GM21526 (cell line): ENCODE results near the gene SLC9A7.

Source experiments
- ATAC-seq: cut with Tn5 transposase; IDR thresholded peaks from one replicate; pipeline ENCODE4 v1.9.1; 2021; ENCODE audit warnings: moderate library complexity; ENCODE audit not compliant: unreplicated experiment, low FRiP score

Gene SLC9A7

GRCh38 chrX:46577221-46578005, 181.5 kb downstream of the SLC9A7 start:
- ATAC-seq, result no peak

GRCh38 chrX:46576458-46576857, 182.5 kb downstream of the SLC9A7 start:
- ATAC-seq, result no peak

GRCh38 chrX:46575991-46576392, 182.9 kb downstream of the SLC9A7 start:
- no peak for ATAC-seq

DNA sequence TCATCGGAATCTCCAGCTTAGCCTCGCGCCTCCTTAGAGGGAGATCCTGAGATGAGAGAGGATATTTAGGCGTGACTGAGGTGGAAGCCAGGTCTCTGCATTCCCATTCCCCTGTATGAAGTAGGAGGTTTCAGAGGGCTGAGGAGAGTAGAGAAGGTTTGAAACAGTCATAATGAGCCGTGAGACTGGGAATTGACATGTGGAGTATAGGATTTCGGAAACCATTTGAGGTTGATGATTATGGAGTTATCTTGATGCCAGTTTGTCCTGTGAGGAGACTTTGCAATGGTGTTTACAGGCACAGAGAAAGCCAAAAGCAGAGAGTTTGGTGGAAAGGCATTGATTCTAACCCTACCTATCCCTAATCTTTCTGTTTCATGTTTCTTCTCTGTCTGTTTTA, 183.3 kb downstream of the SLC9A7 start:
- no peak for ATAC-seq

DNA sequence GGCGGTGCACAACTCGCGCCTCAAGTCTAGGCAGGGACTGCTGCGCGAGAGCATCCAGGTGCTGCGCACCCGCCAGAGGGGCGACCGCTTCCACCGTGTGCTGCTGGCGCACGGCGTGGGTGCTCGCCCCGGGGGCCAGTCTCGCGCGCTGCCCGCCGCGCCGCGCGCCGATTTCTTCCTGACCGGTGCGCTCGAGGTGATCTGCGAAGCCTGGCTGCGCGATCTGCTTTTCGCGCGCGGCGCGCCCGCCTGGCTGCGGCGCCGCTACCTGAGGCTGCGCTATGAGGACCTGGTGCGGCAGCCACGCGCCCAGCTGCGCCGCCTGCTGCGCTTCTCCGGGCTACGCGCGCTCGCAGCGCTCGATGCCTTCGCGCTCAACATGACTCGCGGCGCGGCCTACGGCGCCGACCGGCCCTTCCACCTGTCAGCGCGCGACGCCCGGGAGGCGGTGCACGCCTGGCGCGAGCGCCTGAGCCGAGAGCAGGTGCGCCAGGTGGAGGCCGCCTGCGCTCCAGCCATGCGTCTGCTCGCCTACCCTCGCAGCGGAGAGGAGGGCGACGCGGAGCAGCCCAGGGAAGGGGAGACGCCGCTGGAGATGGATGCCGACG, 184.0 kb downstream of the SLC9A7 start:
- no peak for ATAC-seq

DNA sequence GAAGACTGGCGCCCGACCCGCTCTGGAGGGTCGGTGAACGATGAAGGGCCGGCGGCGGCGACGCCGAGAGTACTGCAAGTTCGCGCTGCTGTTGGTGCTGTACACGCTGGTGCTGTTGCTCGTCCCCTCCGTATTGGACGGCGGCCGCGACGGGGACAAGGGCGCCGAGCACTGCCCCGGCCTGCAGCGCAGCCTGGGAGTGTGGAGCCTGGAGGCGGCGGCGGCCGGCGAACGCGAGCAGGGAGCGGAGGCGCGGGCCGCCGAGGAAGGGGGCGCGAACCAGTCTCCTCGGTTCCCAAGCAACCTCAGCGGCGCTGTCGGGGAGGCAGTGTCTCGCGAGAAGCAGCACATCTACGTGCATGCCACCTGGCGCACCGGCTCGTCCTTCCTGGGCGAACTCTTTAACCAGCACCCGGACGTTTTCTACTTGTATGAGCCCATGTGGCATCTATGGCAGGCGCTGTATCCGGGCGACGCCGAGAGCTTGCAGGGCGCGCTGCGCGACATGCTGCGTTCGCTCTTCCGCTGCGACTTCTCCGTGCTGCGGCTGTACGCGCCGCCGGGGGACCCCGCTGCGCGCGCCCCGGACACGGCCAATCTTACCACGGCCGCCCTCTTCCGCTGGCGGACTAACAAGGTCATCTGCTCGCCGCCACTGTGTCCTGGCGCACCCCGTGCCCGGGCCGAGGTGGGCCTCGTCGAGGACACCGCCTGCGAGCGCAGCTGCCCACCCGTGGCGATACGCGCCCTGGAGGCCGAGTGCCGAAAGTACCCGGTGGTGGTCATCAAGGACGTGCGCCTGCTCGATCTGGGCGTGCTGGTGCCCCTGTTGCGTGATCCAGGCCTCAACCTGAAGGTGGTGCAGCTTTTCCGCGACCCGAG, 184.8 kb downstream of the SLC9A7 start:
- ATAC-seq, result peak; percentile 33

DNA sequence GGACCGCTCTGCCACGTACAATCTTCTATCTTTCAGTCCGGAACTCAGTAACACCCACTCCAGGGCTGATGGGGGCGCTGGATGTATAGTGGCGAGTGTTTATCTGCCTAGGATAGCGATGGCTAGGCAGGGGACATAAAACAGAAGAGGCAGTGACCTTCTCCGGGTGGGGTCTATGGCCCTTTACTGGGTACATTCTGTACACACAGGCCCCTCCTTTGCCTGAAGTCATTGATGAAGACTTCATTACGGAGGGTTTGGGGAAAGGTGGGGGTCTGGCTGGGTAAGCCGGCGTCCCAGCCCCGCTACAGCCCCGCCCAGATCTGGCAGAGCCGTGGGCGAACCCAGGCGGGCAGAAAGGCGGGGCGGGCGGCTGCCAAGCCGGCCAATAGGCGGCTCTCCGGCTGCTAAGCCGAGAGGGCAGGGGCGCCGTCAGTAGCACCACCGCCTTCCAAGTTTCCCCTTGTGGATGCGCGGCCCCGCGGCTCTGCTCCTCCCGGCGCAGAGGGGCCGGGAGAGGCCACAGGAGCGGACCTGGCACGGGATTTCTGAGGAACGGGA, 185.5 kb downstream of the SLC9A7 start, which contains the start of gene CHST7:
Gene CHST7, plus strand, starts transcription at position 435 of the 561 bp plus-strand sequence. CDS start 167 bp downstream, outside the sequence.
- ATAC-seq, result peak; percentile 41

DNA sequence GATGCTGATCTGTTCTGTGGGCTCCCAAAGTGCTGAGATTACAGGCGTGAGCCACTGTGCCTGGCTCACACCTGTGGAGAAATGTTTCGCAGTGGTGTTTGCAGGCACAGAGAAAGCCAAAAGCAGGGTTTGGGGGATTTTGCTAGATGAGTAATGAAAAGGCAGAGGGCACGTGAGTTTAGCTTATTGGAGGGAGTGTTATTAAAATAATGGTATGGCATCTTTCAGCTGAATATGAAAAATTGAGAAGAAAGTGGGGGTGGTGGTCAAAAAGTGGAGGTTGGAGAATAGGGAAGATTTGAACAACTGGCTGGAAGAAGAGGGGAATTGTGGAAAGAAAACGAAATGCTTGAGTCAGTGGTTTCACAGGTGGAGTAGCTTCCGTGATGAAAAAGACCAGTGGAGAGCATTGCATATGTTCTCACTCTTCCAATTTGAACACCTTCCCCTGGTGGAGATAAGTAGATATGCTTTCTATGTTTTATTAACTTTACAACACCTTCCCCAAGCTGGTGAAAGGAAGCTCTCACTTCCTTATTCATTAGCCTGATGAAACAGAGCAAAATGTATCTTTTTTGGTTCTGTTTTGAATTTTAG, 186.5 kb downstream of the SLC9A7 start:
- peak; percentile 51 for ATAC-seq

DNA sequence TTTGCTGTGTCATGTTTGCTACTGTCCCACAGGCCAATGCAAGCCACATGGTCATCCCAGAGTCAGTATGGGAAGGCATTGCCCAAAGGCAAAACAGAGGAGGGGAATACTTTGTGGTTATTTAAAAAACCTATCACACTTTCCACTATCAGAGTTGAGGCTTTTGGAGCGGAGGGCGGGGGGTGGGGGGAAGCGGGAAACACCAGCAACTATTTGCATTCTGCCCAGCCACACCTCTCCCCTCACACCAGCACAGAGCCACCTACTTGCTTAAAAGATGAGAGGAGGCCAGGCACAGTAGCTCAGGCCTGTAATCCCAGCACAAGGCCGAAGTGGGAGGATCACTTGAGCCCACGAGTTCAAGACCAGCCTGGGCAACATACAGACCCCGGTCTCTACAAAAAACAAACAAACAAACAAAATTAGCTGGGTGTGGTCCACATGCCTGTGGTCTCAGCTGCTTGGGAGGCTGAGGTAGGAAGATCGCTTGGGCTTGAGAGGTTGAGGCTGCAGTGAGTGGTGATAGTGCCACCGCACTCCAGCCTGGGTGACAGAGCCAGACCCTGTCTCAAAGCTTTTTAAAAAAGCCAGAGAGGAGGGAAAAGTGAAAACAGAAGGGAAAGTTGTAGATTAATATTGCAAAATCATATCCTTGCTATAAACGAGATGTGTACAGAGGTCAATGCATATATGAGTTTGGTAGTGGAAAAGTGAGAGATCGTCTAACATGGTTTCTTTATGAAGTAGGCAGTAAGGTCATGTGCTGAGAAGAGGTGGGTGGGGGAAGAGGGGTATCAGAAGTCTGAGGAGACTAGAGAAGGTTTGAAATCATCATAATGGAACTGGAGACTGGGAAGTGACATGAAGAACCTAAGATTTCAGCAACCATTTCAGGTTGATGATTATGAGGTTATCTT, 187.2 kb downstream of the SLC9A7 start:
- ATAC-seq, result no peak

GRCh38 chrX:46569621-46570020, 189.3 kb downstream of the SLC9A7 start:
- no peak for ATAC-seq

- ATAC-seq, result no peak
Measured at GRCh38 chrX:46567388-46567787, 191.5 kb downstream of the SLC9A7 start.

- peak; percentile 96 for ATAC-seq
Measured at GRCh38 chrX:46561824-46562657, 196.9 kb downstream of the SLC9A7 start.

DNA sequence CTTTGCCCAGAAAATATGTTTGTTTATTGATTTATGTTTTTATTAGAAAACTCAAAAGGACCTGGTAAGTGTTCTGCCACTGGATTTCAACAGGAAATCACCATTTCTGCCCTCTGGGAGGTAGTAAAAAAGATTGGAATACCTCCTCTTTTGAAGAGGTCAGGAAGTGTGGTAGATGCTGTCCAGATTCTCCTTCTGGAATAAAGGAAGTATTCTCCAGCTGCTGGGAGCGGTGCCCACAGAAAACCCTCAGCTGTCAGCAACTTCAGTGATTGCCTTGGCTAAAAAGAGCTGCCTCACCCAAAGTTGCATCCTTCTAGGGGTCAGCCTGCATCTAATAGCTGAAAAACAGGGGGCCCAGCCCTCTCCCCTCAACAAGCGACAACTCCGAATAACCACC, 199.9 kb downstream of the SLC9A7 start:
- ATAC-seq, result no peak

- no peak for ATAC-seq
Measured at GRCh38 chrX:46554942-46555341, 204.0 kb downstream of the SLC9A7 start.

DNA sequence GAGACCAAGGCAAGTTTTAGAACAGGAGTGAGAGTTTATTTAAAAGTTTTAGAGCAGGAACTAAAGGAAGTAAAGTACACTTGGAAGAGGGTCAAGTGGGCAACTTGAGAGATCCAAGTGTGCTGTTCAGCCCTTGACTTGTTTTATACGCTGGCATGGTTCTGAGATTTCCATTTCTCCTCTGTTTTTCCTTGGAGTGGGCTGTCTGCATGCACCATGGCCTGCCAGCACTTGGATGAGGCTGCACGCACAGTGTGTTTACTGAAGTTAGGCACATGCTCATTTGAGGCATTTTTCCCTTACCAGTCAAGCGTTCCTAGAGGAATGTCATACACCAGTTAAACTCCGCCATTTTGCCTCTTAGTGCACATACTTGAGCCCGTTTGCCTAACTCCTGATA, 205.0 kb downstream of the SLC9A7 start:
- ATAC-seq, result no peak

DNA sequence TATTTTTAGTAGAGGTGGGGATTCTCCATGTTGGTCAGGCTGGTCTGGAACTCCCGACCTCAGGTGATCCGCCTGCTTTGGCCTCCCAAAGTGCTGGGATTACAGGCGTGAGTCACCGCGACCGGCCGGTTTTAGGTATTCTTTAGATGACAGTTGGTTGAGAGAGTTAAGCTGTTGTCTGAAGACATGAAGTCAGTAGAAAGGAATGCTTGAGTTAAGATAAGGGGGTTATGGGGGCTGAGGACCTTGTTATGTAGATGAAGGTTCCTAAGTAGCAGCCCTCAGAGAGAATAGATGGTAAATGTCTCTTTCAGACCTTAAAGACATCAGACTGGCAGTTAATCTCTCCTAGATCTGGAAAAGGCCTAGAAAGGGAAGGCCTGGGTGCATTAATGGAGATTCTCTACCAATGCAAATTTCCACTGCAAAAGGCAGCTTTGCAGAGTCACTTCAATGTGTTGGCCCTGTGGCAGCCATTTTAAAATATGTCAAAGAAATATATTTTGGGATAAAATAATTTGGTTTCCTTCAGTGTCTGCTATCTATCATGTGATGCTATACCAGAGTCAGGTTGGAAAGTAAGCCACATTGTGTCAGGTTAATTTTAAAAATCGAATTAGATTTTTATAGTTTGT, 207.3 kb downstream of the SLC9A7 start:
- no peak for ATAC-seq

DNA sequence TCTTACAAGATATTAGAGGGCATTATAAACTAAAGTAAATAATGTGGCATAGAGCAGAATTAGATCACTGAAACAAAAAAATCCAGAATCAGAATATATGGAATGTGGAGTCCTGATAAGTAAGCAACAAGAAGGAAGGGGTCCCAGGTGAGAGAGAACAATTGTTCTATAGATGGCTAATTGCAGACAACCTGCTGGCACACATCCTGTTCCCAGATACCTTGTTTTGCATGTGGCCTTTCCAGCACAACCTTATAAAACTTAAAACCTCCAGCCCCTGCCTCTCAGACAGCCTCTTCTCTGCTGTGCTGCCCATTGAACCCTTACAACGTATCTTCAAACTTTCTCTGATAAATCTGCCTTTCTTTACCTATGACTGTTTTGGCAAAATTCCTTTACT, 209.0 kb downstream of the SLC9A7 start:
- no peak for ATAC-seq
